Measurements from ENCODE around the gene UVSSA.

- TF ChIP-seq POLR2AphosphoS5 (IDR thresholded peaks at IDR 0.05) (no peak), CTCF (IDR thresholded peaks at IDR 0.05) (no peak)
These were observed 63.7 kb downstream of the UVSSA start for GRCh38 chr4:1410491-1411325.

Data from stomach (tissue), 4 donors.